ENCODE measurements around the gene NTM. TPM values are rescaled to one million over a fixed set of nuclear protein-coding genes. Genes with fewer than 3 reads are reported as not detected.

Gene NTM
- total RNA-seq, 2 donors from 2014 or later, result 1.0 to 1.7 TPM

GRCh38 chr11:132253469-132254264 lies 883.3 kb downstream of the NTM start:
- intact Hi-C loops (cut with DNase I, micrococcal nuclease), result no loop called here
- no peak for ATAC-seq
- DNase-seq, result no peak

- ATAC-seq (no peak), DNase-seq (no peak)
- intact Hi-C loops (cut with DNase I, micrococcal nuclease), result no loop called here
Measured at GRCh38 chr11:132254906-132255305, 884.5 kb downstream of the NTM start.

- ATAC-seq (no peak), DNase-seq (no peak)
- intact Hi-C loops (cut with DNase I, micrococcal nuclease), result no loop called here
Measured at GRCh38 chr11:132256528-132257279, 886.3 kb downstream of the NTM start.

- intact Hi-C loops (cut with DNase I, micrococcal nuclease), result no loop called here
- DNase-seq (no peak), ATAC-seq (no peak)
Measured at GRCh38 chr11:132257871-132258270, 887.5 kb downstream of the NTM start.

GRCh38 chr11:132258875-132259274 lies 888.5 kb downstream of the NTM start:
- ATAC-seq, result no peak
- DNase-seq, result no peak
- intact Hi-C loops (cut with DNase I, micrococcal nuclease), result no loop called here

- DNase-seq, result no peak
- intact Hi-C loops (cut with DNase I, micrococcal nuclease), result no loop called here
- ATAC-seq, result no peak
Measured at GRCh38 chr11:132260636-132261035, 890.2 kb downstream of the NTM start.

- intact Hi-C loops (cut with DNase I, micrococcal nuclease), result no loop called here
- no peak for DNase-seq
- ATAC-seq, result no peak
Measured at GRCh38 chr11:132263241-132263640, 892.8 kb downstream of the NTM start.

- intact Hi-C loops (cut with DNase I, micrococcal nuclease), result no loop called here
- DNase-seq, result no peak
- ATAC-seq, result no peak
Measured at GRCh38 chr11:132263875-132264274, 893.5 kb downstream of the NTM start.

GRCh38 chr11:132264616-132265015 lies 894.2 kb downstream of the NTM start:
- ATAC-seq, result no peak
- no peak for DNase-seq
- intact Hi-C loops (cut with DNase I, micrococcal nuclease), result no loop called here

GRCh38 chr11:132278801-132279574 lies 908.6 kb downstream of the NTM start:
- ATAC-seq (no peak), DNase-seq (no peak)
- intact Hi-C loops (cut with DNase I, micrococcal nuclease), result no loop called here

- intact Hi-C loops (cut with DNase I, micrococcal nuclease), result loop anchor here in 1 of 2 donors (10.0 kb wide), 1 partner anchor 651 kb away; no protein-coding TSS in a partner anchor
- DNase-seq (no peak), ATAC-seq (no peak)
Measured at GRCh38 chr11:132284048-132284447, 913.6 kb downstream of the NTM start.

- intact Hi-C loops (cut with DNase I, micrococcal nuclease), result loop anchor here in 1 of 2 donors (10.0 kb wide), 1 partner anchor 650 kb away; no protein-coding TSS in a partner anchor
- no peak for DNase-seq
- no peak for ATAC-seq
Measured at GRCh38 chr11:132284611-132285010, 914.2 kb downstream of the NTM start.

GRCh38 chr11:132285631-132286030 lies 915.2 kb downstream of the NTM start:
- ATAC-seq, result no peak
- intact Hi-C loops (cut with DNase I, micrococcal nuclease), result loop anchor here in 1 of 2 donors (10.0 kb wide), 1 partner anchor 649 kb away; no protein-coding TSS in a partner anchor
- no peak for DNase-seq

GRCh38 chr11:132286106-132286505 lies 915.7 kb downstream of the NTM start:
- intact Hi-C loops (cut with DNase I, micrococcal nuclease), result loop anchor here in 1 of 2 donors (10.0 kb wide), 1 partner anchor 649 kb away; no protein-coding TSS in a partner anchor
- no peak for ATAC-seq
- DNase-seq, result no peak

- DNase-seq, result no peak
- intact Hi-C loops (cut with DNase I, micrococcal nuclease), result loop anchor here in 1 of 2 donors (10.0 kb wide), 1 partner anchor 647 kb away; no protein-coding TSS in a partner anchor
- ATAC-seq, result no peak
Measured at GRCh38 chr11:132288036-132288435, 917.6 kb downstream of the NTM start.

GRCh38 chr11:132289590-132290256 lies 919.3 kb downstream of the NTM start:
- intact Hi-C loops (cut with DNase I, micrococcal nuclease), result loop anchor here in 1 of 2 donors (10.0 kb wide), 1 partner anchor 645 kb away; no protein-coding TSS in a partner anchor
- ATAC-seq, result no peak
- no peak for DNase-seq

- intact Hi-C loops (cut with DNase I, micrococcal nuclease), result no loop called here
- DNase-seq (no peak), ATAC-seq (no peak)
Measured at GRCh38 chr11:132293586-132293985, 923.2 kb downstream of the NTM start.

- no peak for ATAC-seq
- DNase-seq, result no peak
- intact Hi-C loops (cut with DNase I, micrococcal nuclease), result no loop called here
Measured at GRCh38 chr11:132296946-132297610, 926.7 kb downstream of the NTM start.
